Testis (tissue), 2 donors: ENCODE measurements around the gene CADPS.

Experiments used
- CTCF ChIP-seq, 3 experiments: fragments of 450-650 bp in 2 of 3; fragments of 200-600 bp in 1 of 3; sonication (generic) in 1 of 3; IDR thresholded peaks; one replicate each; pipeline ENCODE4 v1.5.1; 2016 to 2019; ENCODE audit warnings: antibody characterized with exemption in 3 of 3, mild to moderate bottlenecking in 2 of 3, moderate library complexity in 1 of 3
- POLR2A ChIP-seq: fragments of 450-650 bp; IDR thresholded peaks from one replicate; pipeline ENCODE4 v1.6.1; 2017; ENCODE audit warnings: antibody characterized with exemption, mild to moderate bottlenecking, moderate library complexity

DNA sequence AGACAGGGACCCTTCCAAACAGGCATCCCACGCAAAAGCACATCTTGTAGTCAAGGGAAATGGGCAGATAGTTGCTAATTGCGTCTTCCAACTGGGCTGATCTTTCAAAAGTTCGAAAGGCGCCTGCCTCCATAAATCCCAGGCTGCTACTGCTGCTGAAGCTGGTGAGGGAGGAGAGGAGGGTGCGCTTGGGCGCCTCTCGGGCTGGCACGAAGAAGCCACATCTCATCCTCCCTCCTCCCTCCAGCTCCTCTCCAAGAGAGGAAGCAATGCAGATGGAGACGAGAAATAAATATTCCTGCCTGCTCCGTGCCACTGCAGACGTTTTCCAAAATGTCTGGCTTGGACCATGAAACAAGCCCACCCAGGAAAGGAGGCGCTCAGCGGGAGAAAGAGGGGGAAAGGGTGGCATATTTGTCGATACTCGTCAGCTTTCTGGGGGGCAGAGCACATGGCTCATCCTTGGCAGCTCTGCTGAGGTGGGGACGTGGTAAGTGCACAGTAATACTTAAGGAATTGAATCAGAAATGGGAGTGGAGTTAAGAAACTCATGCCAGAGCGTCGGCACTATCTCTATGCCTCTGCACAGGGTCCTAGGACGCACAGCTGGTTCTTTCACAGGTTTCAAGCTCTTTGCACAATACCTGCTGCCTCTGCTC lies 413.0 kb downstream of the CADPS start:
- TF ChIP-seq POLR2A (no peak), CTCF (IDR thresholded peaks at IDR 0.05) (no peak)
